Retinal pigment epithelial cell (primary cell): ENCODE measurements around the gene PRSS27.

Source experiments
- DNase-seq: peaks from one replicate; pipeline ENCODE4 v3.0.0-alpha.2; 2010; ENCODE audit warnings: low read depth
- H3K4me3 ChIP-seq: 2 replicates; pipeline ENCODE4 v1.5.1; 2011; ENCODE audit warnings: mild to moderate bottlenecking, low read length, control low read depth, moderate library complexity
- CTCF ChIP-seq: conservative IDR thresholded peaks from 2 replicates; pipeline ENCODE4 v1.5.1; 2011; ENCODE audit warnings: low read depth, low read length, control low read depth, inconsistent platforms

The PRSS27 gene

GRCh38 chr16:2663553-2664546 is 56.2 kb downstream of the PRSS27 start:
- no peak for TF ChIP-seq CTCF
- no peak for DNase-seq
- H3K4me3 ChIP-seq, result no peak overlapping the region
